DOHH2 (cell line): ENCODE measurements around the gene DLX3.

Experiments
- H3F3A ChIP-seq: fragments of 200-600 bp; sonication (generic), shearing (Covaris generic); 2 replicates; pipeline ENCODE4 v1.6.0; 2016; ENCODE audit warnings: antibody characterized with exemption, mild to moderate bottlenecking; ENCODE audit not compliant: control insufficient read depth, insufficient read depth
- H3K27ac ChIP-seq: fragments of 200-600 bp; sonication (generic); 2 replicates; pipeline ENCODE4 v1.5.1; 2014; ENCODE audit warnings: low read depth, mild to moderate bottlenecking, low read length, moderate library complexity
- H3K27me3 ChIP-seq: fragments of 200-600 bp; sonication (generic); 2 replicates; pipeline ENCODE4 v1.6.1; 2014; ENCODE audit warnings: mild to moderate bottlenecking, low read length, mixed read lengths; ENCODE audit not compliant: control insufficient read depth
- H3K36me3 ChIP-seq: fragments of 200-600 bp; sonication (generic); 2 replicates; pipeline ENCODE4 v1.6.1; 2014; ENCODE audit warnings: mild to moderate bottlenecking, low read length, moderate library complexity, mixed read lengths; ENCODE audit not compliant: control insufficient read depth
- H3K4me1 ChIP-seq: fragments of 200-600 bp; sonication (generic); 2 replicates; pipeline ENCODE4 v1.6.1; 2014; ENCODE audit warnings: mild to moderate bottlenecking, low read length, mixed read lengths; ENCODE audit not compliant: control insufficient read depth
- H3K4me2 ChIP-seq: fragments of 200-600 bp; sonication (generic); 2 replicates; pipeline ENCODE4 v1.6.0; 2014; ENCODE audit warnings: mild to moderate bottlenecking, low read length, moderate library complexity
- H3K4me3 ChIP-seq: fragments of 200-600 bp; sonication (generic); 2 replicates; pipeline ENCODE4 v1.5.1; 2014; ENCODE audit warnings: mild to moderate bottlenecking, low read length, mixed read lengths
- H3K79me2 ChIP-seq: fragments of 200-600 bp; sonication (generic); 2 replicates; pipeline ENCODE4 v1.6.1; 2014; ENCODE audit warnings: mild to moderate bottlenecking, low read length, mixed read lengths; ENCODE audit not compliant: control insufficient read depth
- H3K9me2 ChIP-seq: fragments of 200-600 bp; sonication (generic); replicated peaks from 2 replicates; pipeline ENCODE4 v1.6.1; 2014; ENCODE audit warnings: mild to moderate bottlenecking, low read length, mixed read lengths; ENCODE audit not compliant: control insufficient read depth
- H3K9me3 ChIP-seq: fragments of 200-600 bp; sonication (generic); 2 replicates; pipeline ENCODE4 v1.6.1; 2014; ENCODE audit warnings: antibody characterized with exemption, low read length, mixed read lengths; ENCODE audit not compliant: control insufficient read depth, insufficient read depth
- H4K20me1 ChIP-seq: fragments of 200-600 bp; sonication (generic); 2 replicates; pipeline ENCODE4 v1.6.0; 2014; ENCODE audit warnings: low read depth, mild to moderate bottlenecking, antibody characterized with exemption, low read length, moderate library complexity; ENCODE audit not compliant: control insufficient read depth, insufficient read depth
- CTCF ChIP-seq: fragments of 200-600 bp; sonication (generic); IDR thresholded peaks from one replicate; pipeline ENCODE4 v1.5.1; 2014; ENCODE audit warnings: antibody characterized with exemption, mild to moderate bottlenecking, low read depth, low read length; ENCODE audit not compliant: poor library complexity, severe bottlenecking
- EZH2phosphoT487 ChIP-seq: fragments of 200-600 bp; sonication (generic); IDR thresholded peaks from 2 replicates; pipeline ENCODE4 v1.6.1; 2017; ENCODE audit warnings: borderline replicate concordance, mild to moderate bottlenecking, antibody characterized with exemption, low read length, moderate library complexity, mixed read lengths

DLX3 gene

GRCh38 chr17:50022463-50023130, 27.6 kb upstream of the DLX3 start:
- Histone ChIP-seq H3K79me2 (no peaks in the 10 kb centered on the region), H3F3A (peaks cover 22% of the 10 kb centered on the region), H3K9me3 (peaks cover 16% of the 10 kb centered on the region; the same call in 1 of the 2 replicates), H3K27me3 (peaks cover 6% of the 10 kb centered on the region), H3K4me1 (peaks cover 7% of the 10 kb centered on the region), H4K20me1 (no peaks in the 10 kb centered on the region), H3K36me3 (no peaks in the 10 kb centered on the region), H3K27ac (no peak overlapping the region), H3K4me3 (no peak overlapping the region), H3K9me2 (no peaks in the 10 kb centered on the region), H3K4me2 (no peak overlapping the region)
- no peak for TF ChIP-seq EZH2phosphoT487
- no peak for TF ChIP-seq CTCF

- Histone ChIP-seq H3K79me2 (no peaks in the 10 kb centered on the region), H3K4me2 (no peak overlapping the region), H3K36me3 (no peaks in the 10 kb centered on the region), H3K4me3 (no peak overlapping the region), H3K4me1 (no peaks in the 10 kb centered on the region), H4K20me1 (no peaks in the 10 kb centered on the region), H3K27me3 (peaks cover 6% of the 10 kb centered on the region), H3F3A (peaks cover 22% of the 10 kb centered on the region), H3K27ac (no peak overlapping the region), H3K9me2 (no peaks in the 10 kb centered on the region), H3K9me3 (peaks cover 16% of the 10 kb centered on the region; the same call in 1 of the 2 replicates)
- TF ChIP-seq EZH2phosphoT487 (no peak), CTCF (no peak)
These were observed 26.8 kb upstream of the DLX3 start for GRCh38 chr17:50021681-50022370.

- H3K4me3 ChIP-seq, result no peak overlapping the region
- no peak overlapping the region for H3K27ac ChIP-seq
- no peaks in the 10 kb centered on the region for H3K36me3 ChIP-seq
- TF ChIP-seq EZH2phosphoT487 (no peak), CTCF (no peak)
- no peaks in the 10 kb centered on the region for H3K4me1 ChIP-seq
- no peaks in the 10 kb centered on the region for H4K20me1 ChIP-seq
- peaks cover 6% of the 10 kb centered on the region for H3K27me3 ChIP-seq
- H3F3A ChIP-seq, result peaks cover 22% of the 10 kb centered on the region
- H3K4me2 ChIP-seq, result no peak overlapping the region
- no peaks in the 10 kb centered on the region for H3K9me2 ChIP-seq
- peaks cover 16% of the 10 kb centered on the region; the same call in 1 of the 2 replicates for H3K9me3 ChIP-seq
- no peaks in the 10 kb centered on the region for H3K79me2 ChIP-seq
These were observed 26.0 kb upstream of the DLX3 start for GRCh38 chr17:50020841-50021599.
